ENCODE measurements around the gene KATNA1.

DNA sequence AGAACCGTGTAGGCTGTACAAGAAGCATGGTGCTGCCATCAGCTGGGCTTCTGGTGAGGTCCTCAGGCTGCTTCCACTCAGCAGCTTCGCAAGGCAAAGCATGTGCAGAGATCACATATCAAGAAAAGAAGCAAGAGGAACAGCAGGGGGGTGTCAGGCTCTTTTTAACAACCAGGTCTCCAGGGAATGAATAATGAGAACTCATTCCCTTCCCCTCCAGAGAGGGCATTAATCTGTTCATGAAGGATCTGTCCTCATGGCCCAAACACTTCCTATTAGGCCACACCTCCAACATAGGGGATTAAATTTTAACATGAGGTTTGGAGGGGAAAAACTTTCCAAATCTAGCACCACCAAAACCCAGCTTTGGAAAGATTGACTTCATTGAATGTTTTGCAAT is 62.4 kb downstream of the KATNA1 start:
- TF ChIP-seq, protein P1, sequence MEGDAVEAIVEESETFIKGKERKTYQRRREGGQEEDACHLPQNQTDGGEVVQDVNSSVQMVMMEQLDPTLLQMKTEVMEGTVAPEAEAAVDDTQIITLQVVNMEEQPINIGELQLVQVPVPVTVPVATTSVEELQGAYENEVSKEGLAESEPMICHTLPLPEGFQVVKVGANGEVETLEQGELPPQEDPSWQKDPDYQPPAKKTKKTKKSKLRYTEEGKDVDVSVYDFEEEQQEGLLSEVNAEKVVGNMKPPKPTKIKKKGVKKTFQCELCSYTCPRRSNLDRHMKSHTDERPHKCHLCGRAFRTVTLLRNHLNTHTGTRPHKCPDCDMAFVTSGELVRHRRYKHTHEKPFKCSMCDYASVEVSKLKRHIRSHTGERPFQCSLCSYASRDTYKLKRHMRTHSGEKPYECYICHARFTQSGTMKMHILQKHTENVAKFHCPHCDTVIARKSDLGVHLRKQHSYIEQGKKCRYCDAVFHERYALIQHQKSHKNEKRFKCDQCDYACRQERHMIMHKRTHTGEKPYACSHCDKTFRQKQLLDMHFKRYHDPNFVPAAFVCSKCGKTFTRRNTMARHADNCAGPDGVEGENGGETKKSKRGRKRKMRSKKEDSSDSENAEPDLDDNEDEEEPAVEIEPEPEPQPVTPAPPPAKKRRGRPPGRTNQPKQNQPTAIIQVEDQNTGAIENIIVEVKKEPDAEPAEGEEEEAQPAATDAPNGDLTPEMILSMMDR (conservative IDR thresholded peaks at IDR 0.05; ENCODE audit: low read length): no peak
- TF ChIP-seq EZH2phosphoT487 (IDR thresholded peaks at IDR 0.05; ENCODE audit: borderline replicate concordance): no peak
